IMR-90 (cell line): ENCODE measurements around the gene RNF213. TPM values are rescaled to one million over a fixed set of nuclear protein-coding genes. Genes with fewer than 3 reads are reported as not detected.

Experiments used
- ATAC-seq: fragments of 200-7000 bp; cut with Tn5 transposase; 2 replicates; pipeline ENCODE4 v1.9.1; 2020; ENCODE audit warnings: low read depth, mild to moderate bottlenecking, moderate library complexity
- BruUV-seq: library from RNA; stranded (reverse); fragments of 400-500 nt; replicated peaks from 2 replicates; lab custom pipeline; 2021; lab: Mats Ljungman, UMichigan
- CTCF ChIA-PET: fragments of 300-600 bp; formaldehyde crosslinking; extraction: SDS; loops from one replicate; lab custom pipeline; 2021; ENCODE audit warnings: antibody characterized with exemption; lab: Yijun Ruan, JAX
- POLR2A ChIA-PET: fragments of 300-600 bp; sonication (Branson Sonifier 250); formaldehyde crosslinking; loops from one replicate; lab custom pipeline; 2022; ENCODE audit warnings: antibody characterized with exemption; ENCODE audit not compliant: unreplicated experiment; lab: Charles Lee
- DNase-seq: peaks from one replicate; pipeline ENCODE4 v3.0.0; 2013
- H2AFZ ChIP-seq: replicated peaks from 2 replicates; pipeline ENCODE3; 2013; ENCODE audit warnings: low read length, mild to moderate bottlenecking; ENCODE audit not compliant: poor library complexity
- H2AK5ac ChIP-seq: 2 replicates; pipeline ENCODE4 v1.6.1; 2013; ENCODE audit warnings: low read depth, low read length, inconsistent platforms
- H2AK9ac ChIP-seq: replicated peaks from 2 replicates; pipeline ENCODE3; 2013; ENCODE audit warnings: mild to moderate bottlenecking, low read depth, low read length, moderate library complexity; ENCODE audit not compliant: poor library complexity
- H2BK120ac ChIP-seq: 2 replicates; pipeline ENCODE4 v1.6.1; 2013; ENCODE audit warnings: low read depth, low read length, inconsistent platforms
- H2BK15ac ChIP-seq: 3 replicates; pipeline ENCODE4 v1.6.1; 2013; ENCODE audit warnings: low read depth, low read length, inconsistent platforms
- H2BK20ac ChIP-seq: 2 replicates; pipeline ENCODE4 v1.6.1; 2013; ENCODE audit warnings: low read depth, mild to moderate bottlenecking, inconsistent platforms, low read length, moderate library complexity
- H2BK5ac ChIP-seq: 2 replicates; pipeline ENCODE4 v1.6.1; 2013; ENCODE audit warnings: mild to moderate bottlenecking, low read depth, low read length, inconsistent platforms; ENCODE audit not compliant: poor library complexity, severe bottlenecking
- H3K14ac ChIP-seq: replicated peaks from 2 replicates; pipeline ENCODE4 v1.6.1; 2013; ENCODE audit warnings: low read depth, low read length, inconsistent platforms
- H3K18ac ChIP-seq: 2 replicates; pipeline ENCODE4 v1.6.1; 2013; ENCODE audit warnings: low read depth, low read length, control low read depth
- H3K23ac ChIP-seq: 2 replicates; pipeline ENCODE4 v1.6.1; 2013; ENCODE audit warnings: low read depth, low read length, inconsistent platforms
- H3K27ac ChIP-seq: 2 replicates; pipeline ENCODE4 v1.5.1; 2013; ENCODE audit warnings: mild to moderate bottlenecking, control low read depth, low read length; ENCODE audit not compliant: insufficient read depth
- H3K27me3 ChIP-seq: 2 replicates; pipeline ENCODE4 v1.6.1; 2013; ENCODE audit warnings: low read length; ENCODE audit not compliant: control insufficient read depth, insufficient read depth
- H3K36me3 ChIP-seq: 2 replicates; pipeline ENCODE4 v1.6.1; 2013; ENCODE audit warnings: low read length, mixed read lengths; ENCODE audit not compliant: control insufficient read depth, insufficient read depth
- H3K4ac ChIP-seq: 2 replicates; pipeline ENCODE4 v1.6.1; 2013; ENCODE audit warnings: low read depth, low read length, inconsistent platforms
- H3K4me1 ChIP-seq: 2 replicates; pipeline ENCODE4 v1.6.1; 2013; ENCODE audit warnings: low read length, mixed read lengths; ENCODE audit not compliant: control insufficient read depth, insufficient read depth
- H3K4me2 ChIP-seq: 2 replicates; pipeline ENCODE4 v1.6.1; 2013; ENCODE audit warnings: low read depth, mild to moderate bottlenecking, control low read depth, low read length, moderate library complexity
- H3K4me3 ChIP-seq: 2 replicates; pipeline ENCODE4 v1.5.1; 2013; ENCODE audit warnings: low read depth, mild to moderate bottlenecking, control low read depth, low read length, moderate library complexity; ENCODE audit not compliant: insufficient read depth
- H3K56ac ChIP-seq: 2 replicates; pipeline ENCODE4 v1.6.1; 2013; ENCODE audit warnings: low read length, inconsistent platforms; ENCODE audit not compliant: insufficient read depth; ENCODE audit errors: extremely low read depth
- H3K79me1 ChIP-seq, 2 experiments: 2 replicates each; pipeline ENCODE4 v1.6.1; 2013; ENCODE audit warnings: low read length in 2 of 2, inconsistent platforms in 1 of 2, low read depth in 1 of 2
- H3K9ac ChIP-seq: 2 replicates; pipeline ENCODE4 v1.6.1; 2013; ENCODE audit warnings: low read depth, low read length, control low read depth
- H3K9me1 ChIP-seq: 2 replicates; pipeline ENCODE4 v1.6.1; 2013; ENCODE audit warnings: low read length, inconsistent platforms; ENCODE audit not compliant: insufficient read depth
- H3K9me3 ChIP-seq: 2 replicates; pipeline ENCODE4 v1.6.1; 2013; ENCODE audit warnings: low read length; ENCODE audit not compliant: control insufficient read depth, insufficient read depth
- H4K20me1 ChIP-seq: 2 replicates; pipeline ENCODE4 v1.6.1; 2013; ENCODE audit warnings: low read length, inconsistent platforms; ENCODE audit not compliant: insufficient read depth
- H4K5ac ChIP-seq: 2 replicates; pipeline ENCODE4 v1.6.1; 2013; ENCODE audit warnings: mild to moderate bottlenecking, low read depth, low read length, control low read depth
- H4K8ac ChIP-seq, 2 experiments: 2 replicates each; pipeline ENCODE4 v1.6.1; 2013; ENCODE audit warnings: low read depth in 2 of 2, low read length in 2 of 2, control low read depth in 1 of 2, inconsistent platforms in 1 of 2
- H4K91ac ChIP-seq: 2 replicates; pipeline ENCODE4 v1.6.1; 2013; ENCODE audit warnings: low read depth, low read length, inconsistent platforms; ENCODE audit not compliant: insufficient read depth
- BHLHE40 ChIP-seq: fragments of 150-350 bp; IDR thresholded peaks from 2 replicates; pipeline ENCODE4 v1.6.1; 2016; ENCODE audit warnings: mild to moderate bottlenecking, low read depth, low read length
- CEBPB ChIP-seq: IDR thresholded peaks from 2 replicates; pipeline ENCODE4 v1.6.1; 2012; ENCODE audit warnings: low read depth, low read length, improper control_type of control experiment
- CHD1 ChIP-seq: IDR thresholded peaks from 2 replicates; pipeline ENCODE4 v1.6.1; 2012; ENCODE audit warnings: low read depth, low read length, improper control_type of control experiment
- FOS ChIP-seq: fragments of 150-350 bp; IDR thresholded peaks from 2 replicates; pipeline ENCODE4 v1.6.1; 2016; ENCODE audit warnings: low read depth, low read length
- MXI1 ChIP-seq: IDR thresholded peaks from 2 replicates; pipeline ENCODE4 v1.6.1; 2012; ENCODE audit warnings: low read depth, mild to moderate bottlenecking, low read length, moderate library complexity, borderline replicate concordance
- NFE2L2 ChIP-seq: fragments of 150-350 bp; IDR thresholded peaks from 2 replicates; pipeline ENCODE4 v1.6.1; 2016; ENCODE audit warnings: low read depth, mild to moderate bottlenecking, low read length
- POLR2A ChIP-seq: IDR thresholded peaks from 2 replicates; pipeline ENCODE4 v1.6.1; 2012; ENCODE audit warnings: mild to moderate bottlenecking, low read depth, low read length
- RAD21 ChIP-seq: IDR thresholded peaks from 2 replicates; pipeline ENCODE4 v1.6.1; 2012; ENCODE audit warnings: low read length, improper control_type of control experiment
- RCOR1 ChIP-seq: IDR thresholded peaks from 2 replicates; pipeline ENCODE4 v1.6.1; 2012; ENCODE audit warnings: mild to moderate bottlenecking, low read length, improper control_type of control experiment; ENCODE audit not compliant: insufficient replicate concordance
- WGBS, 2 experiments: methylation state at CpG; one replicate each; pipeline versions ENCODE4 v1.1.5 to v1.1.7; 2013; ENCODE audit warnings: missing lambda C conversion rate in 2 of 2; ENCODE audit not compliant: insufficient read length in 1 of 2; ENCODE audit errors: extremely low coverage in 2 of 2; 5-methylcytosine and 5-hydroxymethylcytosine counted together
- dilution Hi-C: fragments of 300-500 bp; cut with HindIII; formaldehyde crosslinking; loops from one replicate; pipeline ENCODE4 v1.14.3; 2018; ENCODE audit warnings: low sequenced_read_pairs; ENCODE audit not compliant: unreplicated experiment
- in situ Hi-C: fragments of 300-500 bp; cut with MboI; formaldehyde crosslinking; loops from 3 replicates; pipeline ENCODE4 v1.14.3; 2019; ENCODE audit warnings: low sequenced_read_pairs, inconsistent platforms, mixed read lengths
- intact Hi-C: fragments of 100-400 bp; cut with micrococcal nuclease; formaldehyde crosslinking; loops from 2 replicates; pipeline ENCODE4 v1.10.0; 2022
- polyA plus RNA-seq, 3 experiments: library from polyadenylated mRNA; depleted of rRNA; stranded (reverse); fragments of >200 nt; gene quantifications; 2 replicates each; pipeline ENCODE4 v1.2.3, GENCODE V29; 2012; ENCODE audit warnings: low replicate concordance in 1 of 3
- total RNA-seq: library from RNA; depleted of rRNA; stranded (reverse); fragments of >200 nt; gene quantifications from 2 replicates; pipeline ENCODE4 v1.2.3, GENCODE V29; 2012
- TF ChIP-seq, protein P1 (sequence below): fragments of 150-350 bp; IDR thresholded peaks from 2 replicates; pipeline ENCODE4 v1.6.1; 2016; ENCODE audit warnings: low read depth, mild to moderate bottlenecking, low read length, moderate library complexity, borderline replicate concordance

Gene RNF213
- total and polyA plus RNA-seq, 2 of the 4 experiments (the other 2 are of a cell fraction), result 23.4 to 36.0 TPM

DNA sequence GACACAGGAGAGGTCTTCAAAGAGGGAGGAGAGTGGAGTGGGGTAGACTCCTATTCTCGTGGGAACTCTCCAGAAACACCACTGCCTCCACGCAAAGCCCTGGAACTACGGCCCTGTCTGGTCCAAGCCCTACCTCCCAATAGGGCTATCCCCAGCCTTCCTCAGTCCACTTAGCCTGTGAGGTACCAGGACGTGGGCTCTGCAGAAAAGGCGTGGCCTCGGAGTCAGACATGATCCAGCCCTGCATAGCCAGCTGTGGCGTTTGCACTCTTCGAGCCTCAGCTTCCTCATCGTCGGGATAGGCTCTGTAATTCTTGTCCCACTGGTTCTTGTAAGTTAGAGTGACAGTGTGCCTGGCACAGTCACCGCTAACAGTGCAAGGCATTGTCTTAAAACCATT, 168.1 kb downstream of the RNF213 start:
- Histone ChIP-seq H2BK120ac (no peak overlapping the region), H4K91ac (no peak overlapping the region), H3K14ac (no peak overlapping the region), H3K4me3 (no peak overlapping the region), H3K27ac (no peak overlapping the region), H2BK15ac (no peak overlapping the region), H4K20me1 (peaks cover 7% of the 10 kb centered on the region), H4K5ac (no peak overlapping the region), H4K8ac (no peak overlapping the region), H3K9me3 (no peaks in the 10 kb centered on the region), H2AK5ac (no peak overlapping the region), H3K9me1 (no peaks in the 10 kb centered on the region), H3K4me1 (no peaks in the 10 kb centered on the region), H2BK20ac (no peak overlapping the region), H2BK5ac (no peak overlapping the region), H2AFZ (no peak overlapping the region), H3K27me3 (no peaks in the 10 kb centered on the region), H3K36me3 (peaks cover 13% of the 10 kb centered on the region; the same call in 1 of the 2 replicates), H3K4me2 (no peak overlapping the region), H3K4ac (no peak overlapping the region), H2AK9ac (no peak overlapping the region), H3K18ac (no peak overlapping the region), H3K23ac (no peak overlapping the region), H3K79me1 (no peaks in the 10 kb centered on the region), H3K56ac (no peak overlapping the region), H3K9ac (no peak overlapping the region)
- WGBS, 2 experiments, result 97% methylated on average over 6 of the region's 11 CpGs; no CpG with 5 or more reads in 1 of the 2 experiments
- ChIA-PET CTCF (no interaction called here), POLR2A (no interaction called here)
- BruUV-seq, result no TSS peak
- TF ChIP-seq, protein P1, sequence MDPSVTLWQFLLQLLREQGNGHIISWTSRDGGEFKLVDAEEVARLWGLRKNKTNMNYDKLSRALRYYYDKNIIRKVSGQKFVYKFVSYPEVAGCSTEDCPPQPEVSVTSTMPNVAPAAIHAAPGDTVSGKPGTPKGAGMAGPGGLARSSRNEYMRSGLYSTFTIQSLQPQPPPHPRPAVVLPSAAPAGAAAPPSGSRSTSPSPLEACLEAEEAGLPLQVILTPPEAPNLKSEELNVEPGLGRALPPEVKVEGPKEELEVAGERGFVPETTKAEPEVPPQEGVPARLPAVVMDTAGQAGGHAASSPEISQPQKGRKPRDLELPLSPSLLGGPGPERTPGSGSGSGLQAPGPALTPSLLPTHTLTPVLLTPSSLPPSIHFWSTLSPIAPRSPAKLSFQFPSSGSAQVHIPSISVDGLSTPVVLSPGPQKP, result no peak
- TF ChIP-seq CEBPB (no peak), BHLHE40 (no peak), FOS (no peak), RCOR1 (no peak), RAD21 (no peak), POLR2A (no peak), NFE2L2 (no peak), MXI1 (no peak), CHD1 (no peak)
- dilution Hi-C loops (no loop called here), in situ Hi-C loops (loop anchor here (5.0 to 10.0 kb wide), 2 partner anchors 446 to 554 kb away; no protein-coding TSS in a partner anchor), intact Hi-C loops (loop anchor here (5.0 kb wide), 3 partner anchors 44 to 464 kb away; no protein-coding TSS in a partner anchor)
- ATAC-seq (no peak), DNase-seq (no peak)
